Suppressor macrophage (primary cell): ENCODE results near the gene WFDC12.
A peak's percentile ranks its signal among the peaks of the same experiment; 100 is the strongest.
"Not testable (repeated sequence)": the region's sequence is repeated elsewhere in the genome, so short reads cannot be mapped to it uniquely, and the experiment has no call there.

Source experiments
- DNase-seq, 4 experiments: peaks; one replicate each; pipeline ENCODE4 v3.0.0-alpha.2; 2020 to 2022
- total RNA-seq, 17 experiments: gene quantifications; one replicate each; lab custom pipeline; 2026; ENCODE audit warnings: mixed read lengths in 6 of 17, inconsistent platforms in 3 of 17; lab: John Stamatoyannopoulos, UW

Gene WFDC12, protein sequence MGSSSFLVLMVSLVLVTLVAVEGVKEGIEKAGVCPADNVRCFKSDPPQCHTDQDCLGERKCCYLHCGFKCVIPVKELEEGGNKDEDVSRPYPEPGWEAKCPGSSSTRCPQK
- total RNA-seq = 0 to 0.33 (median 0) reads per million in 17 experiments

DNA sequence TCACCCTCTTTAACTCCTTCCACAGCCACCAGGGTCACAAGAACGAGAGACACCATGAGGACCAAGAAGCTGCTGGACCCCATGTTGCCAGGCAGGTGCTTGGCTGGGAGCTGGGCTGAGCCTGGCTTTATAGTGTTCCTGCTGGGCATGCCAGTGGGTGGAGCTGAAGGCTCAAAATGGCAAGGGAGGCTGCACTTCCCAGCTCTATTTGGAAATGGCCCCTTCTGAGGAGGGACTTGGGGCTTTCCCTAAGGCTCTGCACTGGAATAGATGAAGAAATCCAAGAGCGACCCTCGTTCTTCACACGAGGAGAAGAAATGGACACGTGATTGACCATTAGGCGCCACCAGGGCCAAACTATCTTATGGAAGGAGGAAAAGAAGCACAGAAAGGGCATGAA is at the start of gene WFDC12:
Gene WFDC12 (minus strand): TSS at position 101 of the 400 bp plus-strand sequence. CDS start 18 bp downstream, at position 83.
- DNase-seq = no peak

DNA sequence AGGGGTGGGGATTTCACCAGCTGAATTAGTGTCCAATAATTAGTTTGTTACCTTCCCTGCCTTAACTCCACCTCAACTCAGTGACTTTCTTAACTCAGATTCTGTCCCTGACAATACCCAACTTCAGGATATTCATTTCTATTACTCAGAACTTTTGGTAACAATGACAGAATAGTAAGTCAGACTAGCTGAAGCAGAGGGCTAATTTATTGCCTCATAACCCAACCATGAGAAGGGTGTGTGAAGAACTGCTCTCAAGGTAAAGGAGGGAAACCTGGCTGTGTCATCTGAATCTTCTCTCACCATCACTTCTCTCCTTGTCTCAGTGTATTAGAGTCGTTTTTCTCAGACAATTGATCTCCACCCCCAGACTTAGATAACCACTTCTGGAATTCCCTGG is 49.3 kb upstream of the WFDC12 start:
- DNase-seq = no peak

DNA sequence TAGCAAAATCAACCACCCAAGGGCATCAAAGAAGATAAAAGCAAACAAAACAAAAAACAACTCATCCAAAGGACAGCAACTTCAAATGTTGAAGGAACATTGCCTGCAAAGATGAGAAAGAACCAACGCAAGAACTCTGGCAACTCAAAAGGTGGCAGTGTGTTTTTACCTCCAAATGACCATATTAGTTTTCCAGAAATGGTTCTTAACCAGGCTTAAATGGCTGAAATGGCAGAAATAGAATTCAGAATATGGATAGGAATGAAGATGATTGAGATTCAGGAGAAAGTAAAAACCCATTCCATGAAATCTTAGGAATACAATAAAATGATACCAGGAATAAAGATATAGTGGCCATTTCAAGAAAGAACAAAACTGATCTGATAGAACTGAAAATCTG is 40.6 kb upstream of the WFDC12 start:
- no peak for DNase-seq

DNA sequence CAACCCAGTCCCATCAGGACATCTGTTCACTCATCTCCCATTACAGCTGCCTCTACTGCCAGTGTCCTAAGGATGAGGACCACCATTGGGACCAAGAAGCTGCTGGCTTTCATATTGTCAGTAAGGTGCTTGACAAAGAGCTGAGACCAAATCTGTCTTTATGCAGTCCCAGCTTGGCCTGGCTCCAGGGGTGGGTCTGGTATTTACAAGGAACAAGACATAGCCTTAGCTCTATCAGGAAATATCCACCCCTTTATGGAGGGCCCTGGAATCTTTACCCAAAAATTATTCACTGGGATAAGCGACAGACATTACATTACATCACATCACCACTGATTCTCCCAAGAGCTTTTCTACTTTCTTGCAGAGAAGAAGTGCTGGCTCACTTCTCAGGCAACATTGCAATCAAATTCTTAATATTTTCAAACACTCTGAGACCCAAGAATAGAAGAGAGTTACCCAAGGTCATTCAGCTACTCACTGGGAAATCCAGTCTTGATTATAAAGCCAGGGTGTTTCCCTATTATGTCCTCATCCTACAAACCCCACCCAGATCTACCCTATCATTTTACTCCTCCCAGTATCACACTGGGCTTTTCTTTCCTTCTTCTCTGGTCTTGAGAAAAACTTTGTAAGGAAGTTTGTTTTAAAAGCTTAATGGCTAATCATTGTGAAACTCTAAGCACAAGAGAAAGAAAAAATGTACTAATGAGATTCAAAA is 39.0 kb upstream of the WFDC12 start:
- no peak for DNase-seq

DNA sequence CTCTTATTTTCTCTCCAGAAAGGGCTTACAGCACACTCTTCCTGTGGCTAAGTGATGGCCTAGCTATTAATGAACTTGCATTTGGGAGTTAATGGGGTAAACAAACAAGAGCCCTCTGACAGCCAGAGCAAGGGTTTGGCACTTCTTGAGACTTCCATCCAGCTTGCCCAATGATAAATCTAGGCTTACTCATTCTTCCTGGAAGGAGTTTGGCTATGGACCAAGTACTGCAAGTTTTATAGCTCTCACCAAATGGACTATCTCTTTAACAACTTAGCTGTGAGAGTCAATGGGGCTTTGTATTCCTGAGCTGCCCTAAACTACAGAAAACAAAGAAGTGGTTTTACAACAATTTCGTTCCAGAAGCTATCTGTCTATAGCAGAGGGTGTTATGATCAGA is 33.7 kb upstream of the WFDC12 start:
- DNase-seq = no peak

DNA sequence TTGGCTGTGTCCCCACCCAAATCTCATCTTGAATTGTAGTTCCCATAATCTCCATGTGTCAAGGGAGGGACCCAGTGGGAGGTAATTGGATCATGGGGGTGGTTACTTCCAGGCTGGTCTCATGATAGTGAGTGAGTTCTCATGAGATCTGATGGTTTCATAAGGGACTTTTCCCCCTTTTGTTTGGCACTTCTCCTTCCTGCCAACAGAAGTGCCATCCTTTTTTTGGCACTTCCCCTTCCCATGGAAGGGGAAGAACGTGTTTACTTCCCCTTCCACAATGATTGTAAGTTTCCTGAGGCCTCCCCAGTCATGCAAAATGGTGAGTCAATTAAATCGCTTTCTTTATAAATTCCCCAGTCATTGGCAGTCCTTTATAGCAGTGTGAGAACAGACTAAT is 32.4 kb upstream of the WFDC12 start:
- DNase-seq = peak; percentile 21 to 68 (median 35)

DNA sequence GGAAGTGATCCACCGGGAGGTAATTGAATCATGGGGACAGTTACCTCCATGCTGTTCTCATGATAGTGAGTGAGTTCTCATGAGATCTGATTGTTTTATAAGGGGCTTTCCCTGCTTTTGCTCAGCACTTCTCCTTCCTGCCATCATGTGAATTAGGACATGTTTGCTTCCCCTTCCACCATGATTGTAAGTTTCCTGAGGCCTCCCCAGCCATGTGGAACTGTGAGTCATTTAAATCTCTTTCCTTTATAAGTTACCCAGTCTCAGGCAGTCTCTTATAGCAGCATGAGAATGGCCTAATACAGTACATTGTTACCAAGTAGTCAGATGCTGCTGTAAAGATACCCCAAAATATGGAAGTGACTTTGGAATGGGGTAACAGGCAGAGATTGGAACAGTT is 30.5 kb upstream of the WFDC12 start:
- peak; percentile 7 to 50 (median 28) for DNase-seq

DNA sequence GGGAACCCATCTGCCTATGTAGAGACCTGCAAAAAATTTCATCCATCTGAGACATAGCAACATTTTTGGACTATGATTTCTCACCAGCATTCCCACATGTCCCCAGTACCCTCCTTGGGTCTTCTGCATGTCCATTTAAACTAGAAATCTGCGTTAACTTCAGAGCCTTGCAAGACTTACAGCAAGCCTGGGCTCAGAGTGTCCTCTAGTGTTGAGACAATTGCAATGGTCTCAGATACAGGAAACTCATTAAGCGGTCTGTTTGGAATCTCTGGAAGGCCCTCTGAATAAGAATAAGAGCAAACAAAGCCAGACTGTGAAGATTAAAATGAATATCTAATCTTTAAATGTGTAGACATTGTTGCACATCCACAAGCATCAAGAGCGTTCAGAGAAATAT is 29.9 kb upstream of the WFDC12 start:
- no peak for DNase-seq

DNA sequence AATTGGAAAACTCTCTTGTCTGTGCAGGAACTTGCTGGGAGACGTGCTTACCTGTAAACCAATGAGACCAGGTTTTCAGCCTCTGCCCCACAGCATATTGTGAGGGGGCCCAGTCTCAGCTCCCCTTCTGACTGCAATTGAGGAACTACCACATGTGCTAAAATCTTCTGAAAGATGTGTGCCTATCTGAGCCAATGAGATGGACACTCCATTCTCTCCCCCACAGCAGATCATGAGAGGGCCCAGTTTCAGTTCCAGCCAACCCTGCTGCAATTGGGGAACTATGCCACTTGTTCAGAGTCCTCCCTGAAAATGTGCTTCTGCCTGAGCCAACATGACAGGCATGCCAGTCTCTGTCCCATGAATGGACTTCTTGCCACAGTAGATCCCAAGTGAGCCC is 29.5 kb upstream of the WFDC12 start:
- peak; percentile 70 to 86 (median 77) for DNase-seq

DNA sequence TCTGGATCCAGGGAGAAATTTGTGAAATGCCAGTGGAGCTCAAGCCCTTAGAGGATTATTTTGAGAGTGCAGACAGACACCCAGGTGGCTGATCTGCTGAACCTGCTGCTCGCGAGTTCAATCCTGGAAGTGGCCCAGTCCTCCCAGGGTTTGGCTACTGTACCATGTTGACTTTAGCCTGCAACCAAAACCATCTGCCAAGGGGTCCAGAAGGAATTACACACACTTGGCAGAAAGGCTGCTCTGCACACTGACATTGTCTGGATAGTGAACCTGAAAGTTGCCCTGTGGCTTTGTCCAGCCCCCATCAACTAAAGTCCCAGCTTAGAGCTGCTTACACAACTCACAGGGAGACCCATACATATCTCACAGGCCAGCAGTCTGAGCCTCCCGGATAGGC is 28.9 kb upstream of the WFDC12 start:
- no peak for DNase-seq

DNA sequence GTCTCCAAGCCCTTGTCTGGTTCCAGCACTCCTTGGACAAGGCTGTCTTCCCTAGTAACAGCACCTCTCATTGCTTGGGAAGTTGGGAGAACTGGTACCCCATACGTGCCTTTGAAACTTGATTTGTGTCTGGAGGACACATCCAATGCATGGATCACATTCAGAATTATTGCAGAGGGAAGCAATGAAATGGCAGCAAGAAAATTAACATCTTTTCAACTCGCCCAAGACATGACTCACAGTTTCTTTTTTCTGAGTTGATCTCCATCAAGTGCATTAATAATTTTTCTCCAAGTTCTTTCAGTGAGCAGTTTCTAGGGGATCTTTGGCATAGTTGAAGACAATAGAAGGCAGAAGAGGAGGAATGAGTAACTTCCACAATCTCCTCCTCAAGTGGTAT is 28.1 kb upstream of the WFDC12 start:
- DNase-seq = no peak

DNA sequence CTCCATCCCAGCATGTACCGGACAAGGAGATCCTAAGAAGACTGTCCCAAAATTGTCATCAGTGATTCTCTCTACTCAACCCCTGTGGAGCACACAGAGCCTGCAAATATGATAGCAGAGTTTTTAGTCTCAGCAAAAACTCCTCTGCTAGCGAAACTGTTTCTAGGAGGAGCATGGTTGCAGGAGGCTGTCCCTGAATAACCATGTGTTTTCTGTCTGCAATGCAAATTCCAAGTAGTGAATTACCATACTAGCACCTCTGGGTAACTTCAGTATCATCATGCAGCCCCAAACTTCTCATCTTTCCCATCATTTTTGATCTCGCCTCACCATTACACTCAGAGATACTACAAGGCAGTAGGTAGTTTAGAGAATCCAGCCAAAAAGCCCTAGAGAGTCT is 24.8 kb upstream of the WFDC12 start:
- no peak for DNase-seq

DNA sequence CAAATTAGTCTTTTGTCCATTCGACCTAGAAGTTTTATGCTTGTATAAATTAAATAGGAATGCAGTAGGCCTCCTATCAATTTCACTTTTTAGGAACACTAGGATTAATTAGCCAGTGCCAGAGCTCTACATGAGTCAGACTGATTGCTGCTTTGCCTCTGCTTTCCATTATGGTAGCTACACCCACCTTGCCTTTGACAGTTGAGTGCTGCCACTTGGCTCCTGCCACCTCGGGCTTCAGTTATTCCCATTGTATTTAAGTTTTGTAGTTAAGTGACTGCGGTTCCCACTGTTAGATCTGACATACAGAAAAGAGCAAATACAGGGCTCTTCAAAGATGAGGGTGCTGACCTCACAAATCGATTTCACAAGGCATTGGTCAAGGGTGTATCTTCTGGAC is 16.6 kb upstream of the WFDC12 start:
- no peak for DNase-seq

DNA sequence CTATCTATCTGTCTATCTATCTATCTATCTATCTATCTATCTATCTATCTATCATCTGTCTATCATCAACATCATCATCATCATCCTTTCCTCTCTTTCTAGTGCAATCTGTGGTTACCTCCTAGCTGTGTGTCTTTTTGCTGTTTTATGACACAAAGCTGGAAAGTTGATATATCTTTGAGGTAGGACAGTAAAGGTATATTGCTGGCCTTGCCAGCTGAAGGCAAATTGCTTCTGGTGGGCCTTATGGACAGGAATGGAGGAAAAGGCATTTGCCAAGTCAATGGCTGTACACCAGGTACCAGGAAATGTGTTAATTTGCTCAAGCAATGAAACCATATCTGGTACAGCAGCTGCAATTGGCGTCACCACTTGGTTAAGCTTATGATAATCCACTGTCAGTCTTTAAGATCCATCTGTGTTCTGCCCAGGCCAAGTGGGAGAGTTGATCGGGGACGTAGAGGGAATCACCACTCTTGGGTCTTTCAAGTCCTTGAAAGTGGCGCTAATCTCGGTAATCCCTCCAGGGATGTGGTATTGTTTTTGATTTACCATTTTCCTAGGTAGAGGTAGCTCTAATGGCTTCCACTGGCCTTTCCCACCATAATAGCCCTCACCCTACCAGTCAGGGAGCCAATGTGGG is 15.6 kb upstream of the WFDC12 start:
- DNase-seq = not testable (repeated sequence)

DNA sequence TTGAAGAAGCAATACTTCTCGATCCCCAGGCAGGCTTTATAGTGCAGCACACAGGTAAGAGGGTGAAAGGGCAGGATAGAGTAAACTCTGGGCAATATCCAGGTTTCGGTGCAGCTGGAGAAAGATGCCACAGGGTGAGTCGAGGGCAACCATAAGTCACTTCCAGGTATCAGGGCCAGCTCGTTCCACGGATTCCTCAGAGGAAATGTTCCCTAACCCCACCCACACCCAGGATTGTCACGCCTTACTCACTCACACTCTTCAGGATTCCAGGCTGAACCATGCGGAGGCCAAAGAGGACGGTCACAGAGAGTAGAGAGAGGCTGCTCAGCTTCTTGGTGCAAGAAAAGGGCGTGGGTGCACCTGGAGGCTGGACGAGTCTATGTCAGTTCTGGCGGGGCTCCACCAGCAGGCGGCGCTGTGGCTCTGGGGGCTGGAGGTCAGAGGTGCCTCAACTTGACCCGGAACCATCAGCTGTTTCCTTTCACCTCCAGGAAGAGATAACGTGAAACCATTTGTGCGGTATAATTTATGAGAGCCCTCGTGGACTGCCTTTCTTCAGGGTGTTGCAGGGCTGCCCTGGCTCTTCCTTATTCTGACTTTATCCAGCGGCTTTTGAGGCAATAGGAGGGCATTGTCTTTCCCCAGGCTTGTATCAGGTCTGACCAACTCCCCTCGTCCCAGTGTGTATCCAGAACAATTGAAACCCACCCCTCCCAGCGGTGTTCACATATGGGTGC is 14.5 kb upstream of the WFDC12 start:
- DNase-seq = peak; percentile 67 to 87 (median 78)

DNA sequence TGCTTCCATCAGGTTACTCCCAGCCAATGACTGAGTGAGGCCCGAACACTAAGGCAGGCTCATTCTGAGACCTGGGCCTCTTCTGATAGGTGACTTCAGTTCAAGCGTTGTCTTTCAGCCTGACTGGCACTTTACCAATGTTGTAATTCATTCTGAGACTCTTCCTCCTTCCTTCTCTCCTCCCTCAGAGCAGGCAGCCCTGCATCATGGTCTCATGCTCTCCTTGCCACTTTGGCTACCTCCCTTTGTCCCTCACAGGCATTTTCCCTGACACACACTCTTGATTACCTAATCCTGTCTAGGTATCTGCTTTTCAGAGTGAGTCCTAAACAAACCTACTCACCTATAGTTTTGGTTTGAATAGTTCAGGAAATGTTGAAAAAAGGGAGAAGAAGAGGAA is 12.6 kb upstream of the WFDC12 start:
- DNase-seq = no peak

DNA sequence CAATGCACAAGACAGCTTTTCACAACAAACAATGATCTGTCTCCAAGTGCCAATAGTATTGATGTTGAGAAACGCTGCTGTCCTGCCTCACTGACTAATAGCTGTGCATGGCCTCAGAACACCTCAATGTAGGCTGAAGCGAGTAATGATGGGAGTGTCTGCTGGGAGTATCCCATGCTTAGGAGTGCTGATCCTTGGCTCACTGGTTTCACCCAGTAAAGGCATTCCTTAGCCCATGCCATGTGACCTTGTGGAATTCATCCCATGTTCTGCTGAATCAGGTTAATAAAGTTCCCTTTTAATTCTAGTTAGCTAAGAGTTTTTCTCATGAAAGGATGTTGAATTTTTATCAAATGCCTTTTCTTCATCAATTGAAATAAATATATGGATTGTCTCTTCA is 3.8 kb upstream of the WFDC12 start:
- peak in 1 of 4 experiments; percentile 9 for DNase-seq

DNA sequence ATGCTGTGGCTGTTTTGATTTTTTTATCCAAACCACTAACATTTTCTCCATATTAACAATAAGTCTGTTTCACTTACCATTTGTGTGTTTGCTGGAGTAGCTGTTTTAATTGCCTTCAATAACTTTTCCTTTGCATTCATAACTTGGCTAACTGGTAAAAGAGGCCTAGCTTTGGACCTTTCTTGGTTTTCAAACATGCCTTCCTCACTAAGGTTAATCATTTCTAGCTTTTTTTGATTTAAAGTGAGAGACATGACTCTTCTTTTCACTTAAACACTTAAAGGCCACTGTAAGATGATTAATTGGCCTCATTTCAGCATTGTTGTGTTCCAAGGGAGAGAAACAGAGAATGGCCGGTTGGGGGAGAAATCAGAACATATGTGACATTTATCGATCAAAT is 2.9 kb downstream of the WFDC12 start:
- DNase-seq = no peak

DNA sequence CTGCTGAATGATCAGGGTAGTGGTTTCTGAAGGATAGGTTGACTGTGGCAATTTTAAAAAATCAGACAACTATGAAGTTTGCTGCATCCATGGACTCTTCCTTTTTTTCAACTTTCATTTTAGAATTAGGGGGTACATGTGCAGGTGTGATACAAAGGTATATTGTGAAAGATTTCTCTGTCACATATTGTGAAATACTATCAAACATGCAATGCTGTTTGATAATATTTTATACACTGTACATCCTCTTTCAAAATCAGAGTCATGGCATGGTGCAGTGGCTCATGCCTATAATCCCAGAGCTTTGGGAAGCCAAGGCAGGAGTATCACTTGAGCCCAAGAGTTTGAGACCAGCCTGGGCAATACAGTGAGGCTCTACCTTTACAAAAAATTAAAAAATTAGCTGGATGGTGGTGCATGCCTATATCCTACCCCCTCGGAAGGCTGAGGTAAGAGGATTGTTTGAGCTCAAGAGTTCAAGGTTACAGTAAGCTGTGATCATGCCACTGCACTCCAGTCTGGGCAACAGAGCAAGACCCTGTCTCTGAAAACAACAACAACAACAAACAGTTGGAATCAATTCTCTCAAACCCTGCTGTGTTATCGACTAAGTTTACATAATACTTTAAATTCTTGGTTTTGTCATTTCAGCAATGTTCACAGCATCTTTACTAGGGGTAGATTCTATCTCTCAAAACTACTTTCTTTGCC is 4.6 kb downstream of the WFDC12 start:
- no peak for DNase-seq

DNA sequence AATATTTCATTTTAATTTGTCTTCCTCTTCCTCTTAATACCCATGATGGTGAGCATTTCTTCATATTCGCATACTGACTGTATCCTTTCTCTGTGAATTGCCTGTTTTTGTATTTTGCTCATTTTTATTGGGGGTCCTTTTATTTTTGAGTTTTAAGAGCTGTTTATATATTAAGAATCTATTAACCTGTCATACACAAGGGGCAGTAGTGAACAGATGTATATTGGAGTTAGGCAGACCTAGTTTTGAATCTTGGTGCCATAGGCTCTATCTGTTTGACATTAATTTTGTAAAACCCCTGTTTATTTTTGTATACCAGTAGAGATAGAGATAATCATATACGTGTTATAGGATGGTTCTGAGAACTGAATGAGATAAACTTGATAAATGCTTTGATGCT is 6.2 kb downstream of the WFDC12 start:
- DNase-seq = no peak

DNA sequence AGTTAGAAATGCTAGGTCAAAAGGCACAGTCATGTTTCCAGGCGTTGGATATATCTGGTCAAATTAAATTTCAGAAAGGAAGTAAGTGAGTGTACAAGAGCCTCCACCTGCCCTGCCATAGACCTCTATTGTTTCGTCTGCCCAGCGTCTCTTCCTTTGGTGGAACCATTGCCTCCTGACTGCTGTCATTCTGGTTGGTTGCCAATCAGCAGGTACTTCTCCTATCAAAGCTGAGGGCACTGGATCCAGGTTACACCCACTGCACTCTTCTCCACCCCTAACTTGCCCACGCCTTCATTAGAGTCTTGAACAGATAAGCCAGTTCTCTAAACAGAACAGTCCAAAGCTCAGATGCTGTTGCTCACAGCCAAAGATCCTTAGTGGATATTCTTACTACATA is 6.7 kb downstream of the WFDC12 start:
- no peak for DNase-seq

DNA sequence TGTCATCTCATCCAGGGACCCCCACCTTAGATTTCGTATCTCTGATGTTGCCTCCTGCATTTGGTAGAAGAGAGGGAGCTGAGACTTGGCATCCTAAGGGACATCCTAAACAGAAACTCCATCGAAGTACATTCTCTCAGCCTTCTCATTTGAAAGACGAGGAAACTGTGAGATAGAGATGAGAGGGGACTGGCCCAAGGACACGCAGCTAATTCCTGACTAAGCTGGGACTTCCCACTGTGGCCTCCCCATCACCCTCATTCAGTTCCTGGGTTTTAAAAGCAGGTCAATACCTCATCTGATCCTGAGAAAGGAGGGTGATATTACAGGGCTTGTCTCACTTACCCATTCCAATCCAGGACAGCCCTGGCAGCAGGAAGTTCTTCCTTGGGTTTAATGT is 8.4 kb downstream of the WFDC12 start:
- DNase-seq = no peak

DNA sequence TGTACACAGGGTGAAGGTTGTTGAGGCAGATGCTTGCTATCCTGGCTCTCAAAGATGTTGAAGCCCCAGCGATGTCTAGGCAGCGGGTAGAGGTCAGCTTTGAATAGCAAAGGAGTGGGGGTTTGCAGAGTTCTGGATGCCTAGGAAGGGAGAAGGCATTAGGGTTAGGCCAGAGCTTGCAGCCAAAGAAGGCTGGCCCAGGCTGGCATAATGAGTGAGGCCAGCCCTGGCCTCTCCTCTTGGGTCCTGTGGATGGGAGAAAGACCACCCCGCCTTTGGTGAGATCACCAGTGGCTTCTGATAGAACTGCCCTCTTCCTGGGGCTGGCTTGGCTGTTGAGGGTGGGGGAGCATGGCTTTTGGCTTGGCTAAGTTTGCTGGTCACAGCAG is 8.9 kb downstream of the WFDC12 start:
- no peak for DNase-seq
